GM21390 (cell line): ENCODE results near the gene OR6N1.

Experiments used
- ATAC-seq: cut with Tn5 transposase; IDR thresholded peaks from one replicate; pipeline ENCODE4 v1.9.1; 2021; ENCODE audit not compliant: unreplicated experiment

OR6N1 gene

DNA sequence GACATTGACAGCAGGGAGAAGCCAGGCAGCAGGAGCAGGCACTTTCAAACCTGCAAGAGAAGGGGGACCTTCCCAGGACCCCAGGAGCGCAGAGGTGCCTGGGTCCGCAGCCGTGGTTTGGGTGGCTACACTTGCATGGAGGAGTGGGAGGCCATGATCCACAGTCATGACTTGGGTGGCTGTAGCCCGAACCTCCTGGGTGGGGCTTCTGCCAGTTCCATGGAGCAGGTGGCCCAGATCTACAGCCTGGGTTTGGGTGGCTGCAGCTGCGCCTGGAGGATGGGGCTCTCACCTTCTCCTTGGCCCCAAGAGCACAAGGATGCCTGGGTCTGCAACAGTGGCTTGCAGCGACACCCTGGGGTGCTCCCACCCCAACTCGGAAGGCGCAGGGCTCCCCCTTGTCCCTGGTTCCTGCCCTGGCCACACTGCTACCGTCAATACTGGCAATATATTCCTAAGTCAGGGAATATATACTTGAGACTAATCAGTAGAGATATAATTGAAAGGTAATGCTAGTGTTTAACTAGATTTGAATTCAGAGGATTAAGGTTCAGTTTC lies 19.8 kb downstream of the OR6N1 start:
- no peak for ATAC-seq

DNA sequence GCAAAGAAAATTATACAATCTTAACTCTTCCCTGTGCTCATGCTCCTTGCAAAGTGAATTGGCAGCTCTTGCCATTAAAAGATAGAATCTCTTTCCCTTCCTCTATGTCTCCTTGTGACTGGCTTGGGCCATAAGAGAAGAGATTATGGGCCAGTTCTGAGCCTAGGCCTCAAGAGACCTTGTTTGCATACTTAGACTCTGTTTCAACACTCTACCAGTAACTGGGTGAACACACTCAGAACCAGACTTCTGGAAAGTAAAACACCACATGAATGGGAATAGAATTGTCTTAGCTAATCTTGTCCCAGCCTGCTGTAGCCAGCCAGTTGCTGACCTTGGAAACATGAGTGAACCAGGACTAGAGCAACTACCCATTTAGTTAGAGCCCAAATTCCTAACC lies 36.1 kb downstream of the OR6N1 start:
- no peak for ATAC-seq

DNA sequence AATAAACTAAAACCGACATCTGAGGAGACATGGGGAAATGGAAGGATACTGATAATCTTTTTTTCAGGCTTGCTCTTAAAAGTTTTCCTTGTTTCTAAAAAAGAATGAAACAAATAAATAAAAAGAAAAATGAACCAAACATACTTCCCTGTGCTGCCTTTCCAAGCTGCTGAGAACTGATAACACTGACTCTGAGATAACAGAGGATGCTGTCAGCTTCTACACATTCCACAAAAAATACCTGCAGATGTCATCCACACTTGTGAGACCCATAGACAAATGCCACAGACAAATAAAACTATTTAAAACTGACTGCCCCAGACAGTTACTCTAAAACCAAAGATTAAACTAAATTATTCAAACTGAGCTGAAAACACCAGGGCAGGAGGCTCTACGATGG lies 39.5 kb downstream of the OR6N1 start:
- no peak for ATAC-seq

DNA sequence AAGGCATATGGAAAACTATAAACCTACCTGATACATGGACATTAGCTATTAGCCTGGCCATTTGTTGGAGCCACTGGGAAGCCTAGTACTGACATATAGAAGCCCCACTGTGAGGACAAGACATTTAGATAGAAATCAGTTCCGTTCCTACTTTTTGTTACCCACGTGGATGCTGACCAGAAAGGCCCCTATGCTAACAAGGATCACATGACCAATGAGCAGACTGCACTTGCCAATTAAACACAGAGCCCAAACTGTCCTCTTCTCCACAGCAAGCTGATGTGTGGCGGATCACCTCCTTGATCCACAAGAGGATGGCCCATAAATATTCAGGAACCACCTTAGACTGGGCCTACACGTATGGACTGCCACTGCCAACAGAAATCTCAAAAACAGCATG lies 40.3 kb downstream of the OR6N1 start:
- no peak for ATAC-seq

DNA sequence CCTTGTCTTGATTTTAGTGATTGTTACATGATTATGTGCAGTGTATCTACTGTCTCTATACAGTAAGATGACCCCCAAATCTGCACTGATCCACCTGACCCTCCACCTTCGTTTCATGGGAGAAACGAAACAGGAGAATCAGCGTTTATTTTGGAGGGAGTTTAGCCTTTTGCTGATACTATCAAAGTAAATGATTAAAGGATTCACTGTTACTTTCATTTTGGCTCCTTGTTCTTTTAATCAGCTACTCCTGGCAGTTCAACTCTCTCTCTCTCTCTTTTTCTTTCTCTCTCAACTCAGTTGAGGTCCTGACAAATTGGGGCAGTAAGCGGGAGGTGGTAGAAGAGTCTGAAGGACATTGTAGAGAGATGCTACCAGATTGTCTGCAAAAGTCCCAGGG lies 41.5 kb downstream of the OR6N1 start:
- ATAC-seq, result no peak

DNA sequence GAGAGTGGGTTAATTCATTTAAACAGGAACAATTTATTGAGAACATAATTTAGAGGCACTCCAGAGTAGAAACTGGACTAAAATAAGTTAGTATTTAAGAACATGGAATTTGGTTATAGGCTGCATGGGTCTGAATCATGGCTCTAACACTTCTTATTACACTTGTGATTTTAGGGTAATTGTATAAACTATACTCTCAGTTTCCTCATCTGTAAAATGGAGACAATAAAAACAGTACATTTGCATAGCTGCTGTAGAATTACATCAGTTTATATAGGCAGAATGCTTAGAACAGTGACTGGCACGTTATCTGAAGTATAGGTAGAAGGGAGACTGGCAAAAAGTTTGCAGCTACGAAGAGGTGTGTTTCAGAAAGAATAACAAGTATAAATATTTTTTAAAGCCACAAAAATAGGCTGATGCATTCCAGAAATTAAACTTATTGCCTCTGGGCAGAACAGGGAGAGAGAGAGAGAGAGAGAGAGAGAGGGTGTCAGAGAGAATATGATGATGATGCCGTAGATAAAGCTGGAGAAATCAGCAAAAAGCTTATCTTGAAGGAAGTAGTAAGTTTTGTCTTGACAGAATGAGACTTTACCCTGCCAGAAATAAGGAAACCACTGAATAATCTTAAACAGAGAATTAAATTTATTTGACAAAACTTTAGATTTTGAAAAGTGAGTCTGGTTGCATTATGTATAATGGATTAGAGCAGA lies 43.3 kb downstream of the OR6N1 start:
- ATAC-seq, result no peak

DNA sequence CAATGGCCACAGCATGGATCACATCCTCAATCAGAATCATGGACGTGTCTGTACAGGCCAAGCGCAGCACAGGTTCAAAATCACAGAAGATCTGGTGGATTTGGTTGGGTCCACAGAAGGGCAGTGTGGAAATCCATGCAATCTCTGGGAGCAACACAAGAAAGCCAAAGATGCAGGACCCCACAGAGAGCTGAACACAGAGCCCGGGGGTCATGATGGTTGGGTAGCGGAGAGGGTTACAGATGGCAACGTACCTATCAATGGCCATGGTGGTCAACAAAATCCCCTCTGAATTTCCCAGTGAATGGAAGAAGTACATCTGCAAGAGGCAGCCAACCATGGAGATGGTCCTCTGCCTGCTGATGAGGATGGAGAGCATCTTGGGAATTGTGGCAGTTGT lies 47.6 kb downstream of the OR6N1 start:
- no peak for ATAC-seq

DNA sequence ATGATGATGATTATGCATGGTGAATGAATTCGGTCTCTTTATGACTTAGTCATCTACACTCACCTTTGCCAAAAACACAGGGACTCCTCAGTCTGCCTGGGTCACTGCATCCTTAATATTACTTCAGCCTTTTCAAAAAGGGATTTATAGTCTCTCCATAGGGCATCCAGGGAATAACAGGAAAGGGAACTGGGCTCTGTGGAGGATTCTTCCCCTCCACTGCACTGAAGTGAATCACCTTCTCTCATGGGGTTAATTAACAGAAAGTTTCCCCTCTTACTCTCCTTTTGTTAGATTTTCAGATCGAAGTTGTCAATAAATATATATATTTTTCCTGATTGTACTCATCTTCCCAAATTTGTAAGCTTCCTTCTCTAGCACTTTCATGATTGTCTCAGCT lies 51.4 kb downstream of the OR6N1 start, which contains the start of gene OR6K3:
Gene OR6K3, minus strand, starts transcription at position 101 of the 400 bp plus-strand sequence. CDS start 2,605 bp downstream, outside the sequence.
- ATAC-seq, result no peak

DNA sequence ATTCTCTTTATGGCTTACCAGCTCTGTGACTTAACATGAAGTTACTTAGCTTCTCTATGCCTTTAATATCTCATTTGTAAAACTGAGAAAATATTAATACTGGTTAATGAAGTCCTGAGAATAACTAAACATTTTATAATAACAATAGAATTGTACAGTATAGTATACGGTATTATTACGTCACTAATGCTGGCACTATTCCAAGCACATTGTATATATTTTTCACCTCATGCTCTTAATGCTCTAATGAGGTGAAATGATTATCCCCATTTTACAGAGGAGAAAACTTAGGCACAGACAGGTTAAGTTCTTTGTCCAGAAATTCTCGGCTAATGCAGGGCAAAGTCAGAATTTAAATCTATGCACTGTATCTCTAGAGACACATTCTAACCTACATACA lies 52.3 kb downstream of the OR6N1 start:
- no peak for ATAC-seq

DNA sequence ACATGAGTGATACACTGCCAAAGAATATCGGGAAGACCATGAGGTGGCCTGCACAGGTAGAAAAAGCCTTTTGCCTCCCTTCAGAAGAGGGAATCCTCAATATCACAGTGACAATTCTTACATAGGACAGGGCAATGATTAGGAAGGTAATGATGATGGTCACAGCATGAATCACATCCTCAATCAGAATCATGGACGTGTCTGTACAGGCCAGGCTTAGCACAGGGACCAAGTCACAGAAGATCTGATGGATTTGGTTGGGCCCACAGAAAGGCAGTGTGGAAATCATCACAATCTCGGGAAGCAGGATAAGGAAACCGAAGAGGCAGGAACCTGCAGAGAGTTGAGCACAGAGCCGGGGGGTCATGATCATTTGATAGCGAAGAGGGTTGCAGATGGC lies 54.7 kb downstream of the OR6N1 start:
- no peak for ATAC-seq

DNA sequence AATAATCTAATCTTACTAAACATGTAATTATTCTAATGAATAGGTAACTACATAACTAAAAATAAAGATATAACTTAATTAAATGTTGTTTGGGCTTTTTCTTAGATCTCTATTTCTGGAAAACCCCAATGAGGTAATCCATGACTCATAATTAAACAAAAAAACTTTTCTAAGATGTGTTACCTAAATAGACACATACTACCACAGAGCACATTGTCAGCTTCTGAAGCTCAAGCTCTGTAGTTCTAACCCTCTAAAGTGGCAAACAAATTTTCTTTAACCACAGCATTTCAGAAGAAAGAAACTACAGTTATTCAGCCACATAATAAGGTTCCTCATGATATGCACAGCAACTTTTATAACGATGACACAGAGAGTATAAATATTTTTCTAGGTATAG lies 55.7 kb downstream of the OR6N1 start:
- ATAC-seq, result no peak

DNA sequence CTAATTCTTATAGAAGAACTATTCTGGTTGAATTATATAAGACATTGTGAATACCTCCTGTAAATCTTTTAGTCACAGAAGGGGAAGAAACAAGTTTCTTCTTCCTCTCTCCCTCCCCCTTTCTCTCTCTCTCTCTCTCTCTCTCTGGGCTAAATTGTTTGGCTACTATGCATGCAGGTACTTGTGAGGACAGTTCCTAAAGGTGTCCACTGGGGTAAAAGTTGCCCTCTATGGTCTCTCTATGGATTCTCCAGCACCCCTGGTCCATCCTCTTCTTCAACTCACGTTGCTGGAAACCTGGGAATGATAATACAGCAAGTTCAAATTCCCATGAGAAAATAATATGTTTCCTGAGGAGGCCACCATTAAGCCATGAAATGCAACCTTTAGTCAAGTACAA lies 57.2 kb downstream of the OR6N1 start:
- ATAC-seq, result no peak
